Measurements from ENCODE around the gene IRF1. TPM values are rescaled to one million over a fixed set of nuclear protein-coding genes. Genes with fewer than 3 reads are reported as not detected.
A peak's percentile ranks its signal among the peaks of the same experiment; 100 is the strongest.

Gene IRF1
- total RNA-seq, 1 donor from 2014 or later, result 33.0 TPM

GRCh38 chr5:132489871-132490483 is 596 bp downstream of the IRF1 start:
- TF ChIP-seq CTCF (conservative IDR thresholded peaks at IDR 0.05; ENCODE audit: low read depth, low read length), result peak; percentile 27
- H3K4me3 ChIP-seq (ENCODE audit: low read depth, low read length), result peak overlapping the region; percentile 77
- no peak for DNase-seq (ENCODE audit: low read depth)

- H3K4me3 ChIP-seq (ENCODE audit: low read depth, low read length), result peak overlapping the region; percentile 77
- no peak for TF ChIP-seq CTCF (conservative IDR thresholded peaks at IDR 0.05; ENCODE audit: low read depth, low read length)
Observed at GRCh38 chr5:132489051-132489770, 1.4 kb downstream of the IRF1 start.

GRCh38 chr5:132488590-132488989 is 2.0 kb downstream of the IRF1 start:
- no peak for TF ChIP-seq CTCF (conservative IDR thresholded peaks at IDR 0.05; ENCODE audit: low read depth, low read length)
- DNase-seq (ENCODE audit: low read depth), result no peak
- H3K4me3 ChIP-seq (ENCODE audit: low read depth, low read length), result peak overlapping the region; percentile 77

More at GRCh38 chr5:132489051-132489770, 1.4 kb downstream of the IRF1 start:
- DNase-seq (ENCODE audit: low read depth), result no peak

- no peak overlapping the region for H3K4me3 ChIP-seq (ENCODE audit: low read depth, low read length)
- no peak for DNase-seq (ENCODE audit: low read depth)
Observed at GRCh38 chr5:132487841-132488555, 2.6 kb downstream of the IRF1 start.

GRCh38 chr5:132487095-132487428 is 3.5 kb downstream of the IRF1 start:
- no peak for TF ChIP-seq CTCF (conservative IDR thresholded peaks at IDR 0.05; ENCODE audit: low read depth, low read length)
- no peak for DNase-seq (ENCODE audit: low read depth)
- no peak overlapping the region for H3K4me3 ChIP-seq (ENCODE audit: low read depth, low read length)

More at GRCh38 chr5:132487841-132488555, 2.6 kb downstream of the IRF1 start:
- TF ChIP-seq CTCF (conservative IDR thresholded peaks at IDR 0.05; ENCODE audit: low read depth, low read length), result no peak

GRCh38 chr5:132486318-132487094 is 4.1 kb downstream of the IRF1 start:
- DNase-seq (ENCODE audit: low read depth), result no peak
- no peak for TF ChIP-seq CTCF (conservative IDR thresholded peaks at IDR 0.05; ENCODE audit: low read depth, low read length)
- H3K4me3 ChIP-seq (ENCODE audit: low read depth, low read length), result no peak overlapping the region
